C4-2B (cell line): ENCODE measurements around the gene MAPK1IP1L.

Experiments used
- CTCF ChIP-seq: fragments of 450-650 bp; conservative IDR thresholded peaks from 2 replicates; pipeline ENCODE4 v1.5.1; 2017; ENCODE audit warnings: mild to moderate bottlenecking
- ZFX ChIP-seq: fragments of 450-650 bp; IDR thresholded peaks from 2 replicates; pipeline ENCODE4 v1.6.1; 2017

DNA sequence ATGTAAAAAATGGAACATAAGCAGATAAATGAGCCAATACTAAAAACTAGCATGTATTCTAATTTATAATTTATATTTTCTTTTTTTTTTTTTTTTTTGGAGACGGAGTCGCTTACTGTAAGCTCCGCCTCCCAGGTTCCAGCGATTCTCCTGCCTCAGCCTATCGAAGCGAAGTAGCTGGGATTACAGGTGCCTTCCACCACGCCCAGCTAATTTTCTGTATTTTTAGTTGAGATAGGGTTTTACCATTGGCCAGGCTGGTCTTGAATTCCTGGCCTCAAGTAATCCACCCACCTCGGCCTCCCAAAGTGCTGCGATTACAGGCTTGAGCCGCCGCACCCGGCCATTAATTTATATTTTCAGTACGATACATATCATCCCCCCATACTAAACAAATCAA, 2.7 kb downstream of the MAPK1IP1L start:
- TF ChIP-seq CTCF (no peak), ZFX (no peak)
